Measurements from ENCODE around the gene COQ3. TPM values are rescaled to one million over a fixed set of nuclear protein-coding genes. Genes with fewer than 3 reads are reported as not detected.
A peak's percentile ranks its signal among the peaks of the same experiment; 100 is the strongest.
"Not testable (repeated sequence)": the region's sequence is repeated elsewhere in the genome, so short reads cannot be mapped to it uniquely, and the experiment has no call there.

The COQ3 gene
- total RNA-seq, 2 donors from 2014 or later, result 4.0 to 6.8 TPM

DNA sequence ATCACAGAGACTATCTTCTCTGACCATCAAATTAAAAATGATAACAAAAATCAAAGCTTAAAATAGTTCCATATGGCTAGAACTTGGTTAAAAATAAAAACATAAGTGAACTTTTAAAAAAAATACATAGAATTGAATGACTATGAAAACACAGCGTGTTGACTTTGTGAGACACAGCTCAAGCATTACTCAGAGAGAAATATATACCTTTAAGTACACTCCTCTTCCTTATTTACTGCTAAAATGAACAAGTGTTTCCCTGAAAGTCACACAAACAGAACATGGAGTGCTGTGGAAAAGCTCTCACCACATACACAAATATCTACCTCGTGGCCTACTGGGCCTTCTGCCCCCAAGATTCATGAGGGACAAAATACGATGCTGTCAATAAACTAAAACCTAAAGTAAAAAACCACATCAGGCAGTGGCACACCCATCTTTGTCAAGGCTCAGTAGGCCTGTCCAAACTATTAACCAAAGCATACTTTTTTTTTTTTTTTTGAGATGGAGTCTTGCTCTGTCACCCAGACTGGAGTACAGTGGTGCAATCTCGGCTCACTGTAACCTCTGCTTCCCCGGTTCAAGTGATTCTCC lies 52.0 kb downstream of the COQ3 start:
- no peak overlapping the region for H3K4me3 ChIP-seq
- TF ChIP-seq POLR2AphosphoS5 (IDR thresholded peaks at IDR 0.05) (no peak), POLR2A (IDR thresholded peaks at IDR 0.05) (no peak)
- DNase-seq (ENCODE audit: low spot score), result no peak
- H3K27ac ChIP-seq, result no peak overlapping the region
- no peaks in the 10 kb centered on the region for H3K4me1 ChIP-seq (replicated peaks)
- H3K9me3 ChIP-seq, result no peaks in the 10 kb centered on the region
- WGBS, result 71% methylated on average over 5 of the region's 5 CpGs
- intact Hi-C loops (cut with DNase I), result no loop called here
- H3K36me3 ChIP-seq, result no peaks in the 10 kb centered on the region
- H3K27me3 ChIP-seq (replicated peaks; ENCODE audit: insufficient read depth), result no peaks in the 10 kb centered on the region

DNA sequence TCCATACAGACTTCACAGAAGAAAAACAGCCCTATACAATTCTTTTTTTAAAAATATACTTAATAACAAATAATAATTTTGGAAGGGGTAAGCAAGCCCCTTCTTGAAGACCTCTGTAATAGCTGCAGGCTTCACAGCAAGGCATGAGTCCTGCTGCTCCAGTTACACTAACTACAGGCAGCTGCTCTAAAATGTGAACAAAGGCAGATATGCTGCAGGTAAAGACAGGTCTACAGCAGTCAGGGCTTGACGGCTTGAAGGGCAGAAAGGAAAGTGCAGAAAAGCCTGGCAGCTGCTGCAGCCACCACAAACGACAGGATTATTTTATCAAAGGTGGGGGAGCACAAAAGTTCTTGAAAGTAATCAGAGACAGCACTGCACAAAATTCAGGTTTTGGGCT lies 55.8 kb downstream of the COQ3 start:
- Histone ChIP-seq H3K27ac (no peak overlapping the region), H3K36me3 (no peaks in the 10 kb centered on the region), H3K27me3 (replicated peaks; ENCODE audit: insufficient read depth) (no peaks in the 10 kb centered on the region), H3K4me3 (no peak overlapping the region), H3K9me3 (no peaks in the 10 kb centered on the region), H3K4me1 (replicated peaks) (no peaks in the 10 kb centered on the region)
- intact Hi-C loops (cut with DNase I), result no loop called here
- no peak for DNase-seq (ENCODE audit: low spot score)
- WGBS, result 15% methylated on average over 2 of the region's 2 CpGs
- TF ChIP-seq POLR2A (IDR thresholded peaks at IDR 0.05) (no peak), POLR2AphosphoS5 (IDR thresholded peaks at IDR 0.05) (no peak)
- TF ChIP-seq, protein P1, sequence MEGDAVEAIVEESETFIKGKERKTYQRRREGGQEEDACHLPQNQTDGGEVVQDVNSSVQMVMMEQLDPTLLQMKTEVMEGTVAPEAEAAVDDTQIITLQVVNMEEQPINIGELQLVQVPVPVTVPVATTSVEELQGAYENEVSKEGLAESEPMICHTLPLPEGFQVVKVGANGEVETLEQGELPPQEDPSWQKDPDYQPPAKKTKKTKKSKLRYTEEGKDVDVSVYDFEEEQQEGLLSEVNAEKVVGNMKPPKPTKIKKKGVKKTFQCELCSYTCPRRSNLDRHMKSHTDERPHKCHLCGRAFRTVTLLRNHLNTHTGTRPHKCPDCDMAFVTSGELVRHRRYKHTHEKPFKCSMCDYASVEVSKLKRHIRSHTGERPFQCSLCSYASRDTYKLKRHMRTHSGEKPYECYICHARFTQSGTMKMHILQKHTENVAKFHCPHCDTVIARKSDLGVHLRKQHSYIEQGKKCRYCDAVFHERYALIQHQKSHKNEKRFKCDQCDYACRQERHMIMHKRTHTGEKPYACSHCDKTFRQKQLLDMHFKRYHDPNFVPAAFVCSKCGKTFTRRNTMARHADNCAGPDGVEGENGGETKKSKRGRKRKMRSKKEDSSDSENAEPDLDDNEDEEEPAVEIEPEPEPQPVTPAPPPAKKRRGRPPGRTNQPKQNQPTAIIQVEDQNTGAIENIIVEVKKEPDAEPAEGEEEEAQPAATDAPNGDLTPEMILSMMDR (IDR thresholded peaks at IDR 0.05), result no peak

DNA sequence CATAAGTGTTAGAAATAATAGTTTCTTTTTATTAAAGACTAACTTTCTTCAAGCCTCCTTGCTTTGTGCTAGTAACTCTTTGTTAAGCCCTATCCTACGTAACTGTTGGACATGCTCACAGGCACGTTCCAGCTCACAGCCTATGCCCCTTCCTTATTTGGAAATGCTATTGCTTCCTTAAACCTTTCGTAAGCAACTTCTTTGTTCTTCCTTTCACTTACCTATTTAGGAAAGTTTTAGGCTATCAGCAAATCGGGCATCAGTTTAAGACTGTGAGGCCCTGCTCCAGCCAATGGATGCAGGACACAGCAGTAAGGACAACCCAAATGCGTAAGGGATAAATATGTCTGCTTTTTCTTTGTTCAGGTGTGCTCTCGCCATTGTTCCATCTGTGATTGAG lies 58.7 kb downstream of the COQ3 start:
- H3K9me3 ChIP-seq; H3K4me1 ChIP-seq (replicated peaks); H3K4me3 ChIP-seq; H3K36me3 ChIP-seq; intact Hi-C loops (cut with DNase I); H3K27me3 ChIP-seq (replicated peaks; ENCODE audit: insufficient read depth); DNase-seq (ENCODE audit: low spot score); H3K27ac ChIP-seq: not testable (repeated sequence)
- WGBS, result 74% methylated on average over 6 of the region's 6 CpGs

DNA sequence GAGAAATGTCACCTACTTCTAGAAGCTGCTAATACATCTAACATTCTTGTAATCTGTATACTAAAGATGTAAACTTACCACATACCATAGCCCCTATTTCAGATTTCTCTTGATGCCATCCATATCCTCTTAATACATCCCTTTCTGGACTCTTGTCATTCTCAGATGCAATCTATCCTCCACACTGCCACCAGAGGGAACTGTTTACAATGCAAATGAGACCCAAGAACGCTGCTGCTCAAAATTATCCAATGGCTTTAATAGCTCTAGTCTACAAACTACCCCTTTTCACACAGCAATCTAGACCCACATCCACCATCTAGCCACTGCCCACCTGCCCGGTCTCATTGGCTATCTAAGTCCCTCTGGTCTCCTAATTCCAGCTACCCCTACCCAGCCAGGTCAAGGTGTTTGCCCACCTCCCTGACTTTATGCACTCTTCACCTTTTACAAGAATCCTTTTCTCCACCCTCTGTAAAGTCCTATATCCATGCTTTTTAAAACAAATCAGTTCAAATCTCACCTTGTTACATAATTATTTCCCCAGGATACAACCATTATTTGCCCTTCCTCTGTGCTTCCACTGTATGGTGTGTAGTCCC lies 59.4 kb downstream of the COQ3 start:
- no peaks in the 10 kb centered on the region for H3K27me3 ChIP-seq (replicated peaks; ENCODE audit: insufficient read depth)
- no peak for TF ChIP-seq POLR2A (IDR thresholded peaks at IDR 0.05)
- TF ChIP-seq, protein P1 (IDR thresholded peaks at IDR 0.05), result peak in 3 of 4 experiments; percentile 32 to 63 (median 52)
- WGBS, result 31% methylated on average over 2 of the region's 2 CpGs
- H3K9me3 ChIP-seq, result no peaks in the 10 kb centered on the region
- no peaks in the 10 kb centered on the region for H3K36me3 ChIP-seq
- no peaks in the 10 kb centered on the region for H3K4me1 ChIP-seq (replicated peaks)
- H3K27ac ChIP-seq, result no peak overlapping the region
- no peak overlapping the region for H3K4me3 ChIP-seq
- peak; percentile 28 for DNase-seq (ENCODE audit: low spot score)
- intact Hi-C loops (cut with DNase I), result loop anchor here (5.0 kb wide), 1 partner anchor 93 kb away; the partner anchor contains the start of gene PNISR

DNA sequence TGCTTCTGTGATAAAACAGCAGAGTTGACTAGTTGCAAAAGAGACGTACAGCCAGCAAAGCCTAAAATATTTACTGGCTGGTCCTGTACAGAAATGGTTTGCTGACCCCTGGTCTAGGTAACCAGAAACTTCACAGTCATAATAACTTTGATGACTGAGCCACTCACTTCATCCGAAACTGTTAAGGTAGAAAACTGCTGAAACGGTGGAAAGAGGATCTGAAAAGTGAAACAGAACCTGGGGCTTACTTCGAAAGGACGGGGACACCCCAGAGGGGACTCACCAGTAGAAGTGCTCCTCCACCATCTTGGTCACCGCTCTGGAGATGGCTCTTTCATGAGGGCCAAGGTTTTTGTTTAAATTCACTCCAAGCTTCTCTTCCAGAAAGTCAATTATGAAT lies 60.9 kb downstream of the COQ3 start:
- no peak for DNase-seq (ENCODE audit: low spot score)
- Histone ChIP-seq H3K4me3 (no peak overlapping the region), H3K27me3 (replicated peaks; ENCODE audit: insufficient read depth) (no peaks in the 10 kb centered on the region), H3K27ac (no peak overlapping the region), H3K36me3 (no peaks in the 10 kb centered on the region), H3K9me3 (no peaks in the 10 kb centered on the region), H3K4me1 (replicated peaks) (no peaks in the 10 kb centered on the region)
- WGBS, result 92% methylated on average over 6 of the region's 6 CpGs
- TF ChIP-seq, protein P1 (IDR thresholded peaks at IDR 0.05), result no peak
- no peak for TF ChIP-seq POLR2AphosphoS5 (IDR thresholded peaks at IDR 0.05)
- TF ChIP-seq POLR2A (IDR thresholded peaks at IDR 0.05), result no peak
- intact Hi-C loops (cut with DNase I), result loop anchor here (5.0 kb wide), 1 partner anchor 94 kb away; the partner anchor contains the start of gene PNISR

DNA sequence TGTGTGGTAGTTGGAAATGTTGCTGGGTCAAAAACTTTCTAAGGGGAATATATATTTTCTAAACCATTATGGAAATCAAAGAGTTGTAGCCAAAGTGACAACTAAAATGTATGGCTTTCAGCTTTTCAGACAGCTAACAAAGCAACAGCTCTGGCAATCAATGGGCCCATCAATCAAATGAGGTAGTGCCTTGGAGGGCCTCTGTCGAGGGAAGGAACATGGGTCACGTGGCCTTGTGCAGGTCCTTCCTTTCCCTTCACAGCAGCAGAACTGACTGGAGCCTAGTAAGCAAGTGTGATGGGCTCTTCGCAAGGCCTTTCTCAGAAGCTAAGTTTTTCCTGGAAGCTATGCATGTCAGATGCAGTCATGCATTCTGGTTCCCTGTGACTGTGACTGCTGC lies 62.5 kb downstream of the COQ3 start:
- no peak for DNase-seq (ENCODE audit: low spot score)
- Histone ChIP-seq H3K27ac (no peak overlapping the region), H3K4me3 (no peak overlapping the region), H3K36me3 (no peaks in the 10 kb centered on the region), H3K9me3 (no peaks in the 10 kb centered on the region), H3K27me3 (replicated peaks; ENCODE audit: insufficient read depth) (no peaks in the 10 kb centered on the region), H3K4me1 (replicated peaks) (no peaks in the 10 kb centered on the region)
- intact Hi-C loops (cut with DNase I), result loop anchor here (5.0 kb wide), 1 partner anchor 96 kb away; the partner anchor contains the start of gene PNISR
- TF ChIP-seq, protein P1 (IDR thresholded peaks at IDR 0.05), result no peak
- TF ChIP-seq POLR2A (IDR thresholded peaks at IDR 0.05) (no peak), POLR2AphosphoS5 (IDR thresholded peaks at IDR 0.05) (no peak)
- WGBS, result 86% methylated on average over 3 of the region's 3 CpGs
